Measurements from ENCODE around the gene SEC62.

SEC62 gene

GRCh38 chr3:169966951-169967915, 626 bp downstream of the SEC62 start:
- DNase-seq, result peak; percentile 45 to 66

- no peak for DNase-seq
These were observed 1.7 kb downstream of the SEC62 start for GRCh38 chr3:169968224-169968885.

GRCh38 chr3:169969174-169970095, 2.8 kb downstream of the SEC62 start:
- peak in 1 of 2 donors; percentile 21 for DNase-seq

GRCh38 chr3:169970847-169971246, 4.2 kb downstream of the SEC62 start:
- DNase-seq, result no peak

GRCh38 chr3:169971522-169971921, 4.9 kb downstream of the SEC62 start:
- no peak for DNase-seq

GRCh38 chr3:169980055-169980454, 13.4 kb downstream of the SEC62 start:
- peak; percentile 81 to 83 for DNase-seq

GRCh38 chr3:169984292-169984691, 17.7 kb downstream of the SEC62 start:
- DNase-seq, result no peak

GRCh38 chr3:169990431-169990830, 23.8 kb downstream of the SEC62 start:
- DNase-seq, result peak in 1 of 2 donors; percentile 23

- DNase-seq, result no peak
These were observed 25.5 kb downstream of the SEC62 start for GRCh38 chr3:169992156-169992555.

- DNase-seq, result no peak
These were observed 26.2 kb downstream of the SEC62 start for GRCh38 chr3:169992781-169993180.

- no peak for DNase-seq
These were observed 27.2 kb downstream of the SEC62 start for GRCh38 chr3:169993761-169994160.

- DNase-seq, result no peak
These were observed 29.5 kb downstream of the SEC62 start for GRCh38 chr3:169996063-169996462.

GRCh38 chr3:169998668-169999131, 32.1 kb downstream of the SEC62 start:
- peak; percentile 24 to 47 for DNase-seq

- no peak for DNase-seq
These were observed 32.8 kb downstream of the SEC62 start for GRCh38 chr3:169999433-169999832.

GRCh38 chr3:170000051-170000450, 33.4 kb downstream of the SEC62 start:
- no peak for DNase-seq

- no peak for DNase-seq
These were observed 35.6 kb downstream of the SEC62 start for GRCh38 chr3:170002231-170002630.

- peak; percentile 33 to 51 for DNase-seq
These were observed 36.3 kb downstream of the SEC62 start for GRCh38 chr3:170002879-170003278.

GRCh38 chr3:170003881-170004356, 37.3 kb downstream of the SEC62 start:
- DNase-seq, result no peak

- DNase-seq, result peak; percentile 68 to 71
These were observed 40.5 kb downstream of the SEC62 start for GRCh38 chr3:170007031-170007663.

- no peak for DNase-seq
These were observed 43.9 kb downstream of the SEC62 start for GRCh38 chr3:170010498-170010897.

- no peak for DNase-seq
These were observed 46.2 kb downstream of the SEC62 start for GRCh38 chr3:170012683-170013400.

All from inflammatory macrophage treated with lipopolysaccharide for 1 hour (primary cell).